Vagina (tissue), 2 donors: ENCODE results near the gene GP1BA. TPM values are rescaled to one million over a fixed set of nuclear protein-coding genes. Genes with fewer than 3 reads are reported as not detected.
"Not testable (repeated sequence)": the region's sequence is repeated elsewhere in the genome, so short reads cannot be mapped to it uniquely, and the experiment has no call there.

Experiments used
- DNase-seq, 2 donors: peaks; one replicate each; pipeline ENCODE4 v3.0.0-alpha.2; 2017; ENCODE audit errors: extremely low spot score in 2 of 2
- H3K27ac ChIP-seq: fragments of 200-600 bp; sonication (generic); one replicate; pipeline ENCODE4 v1.5.1; 2019
- H3K27me3 ChIP-seq: fragments of 200-600 bp; sonication (generic); one replicate; pipeline ENCODE4 v1.5.1; 2019
- H3K36me3 ChIP-seq, 2 donors: fragments of 200-600 bp; sonication (generic); one replicate each; pipeline ENCODE4 v1.5.1; 2017 to 2019
- H3K4me1 ChIP-seq: fragments of 200-600 bp; sonication (generic); one replicate; pipeline ENCODE4 v1.5.1; 2019
- H3K4me3 ChIP-seq, 2 donors: fragments of 200-600 bp; sonication (generic); 1 replicate in 1 of 2; 2 replicates in 1 of 2; pipeline ENCODE4 v1.5.1; 2016 to 2019
- H3K9me3 ChIP-seq: fragments of 200-600 bp; sonication (generic); one replicate; pipeline ENCODE4 v1.5.1; 2019
- CTCF ChIP-seq, 3 experiments: fragments of 450-650 bp in 2 of 3; fragments of 200-600 bp in 1 of 3; sonication (generic) in 1 of 3; IDR thresholded peaks; one replicate each; pipeline ENCODE4 v1.5.1; 2017 to 2019; ENCODE audit warnings: antibody characterized with exemption in 3 of 3, mild to moderate bottlenecking in 2 of 3, moderate library complexity in 2 of 3
- POLR2A ChIP-seq, 2 donors: fragments of 450-650 bp; IDR thresholded peaks; one replicate each; pipeline ENCODE4 v1.6.1; 2017; ENCODE audit warnings: antibody characterized with exemption in 2 of 2, mild to moderate bottlenecking in 2 of 2, moderate library complexity in 2 of 2
- POLR2AphosphoS5 ChIP-seq, 2 donors: sonication (generic); formaldehyde crosslinking; IDR thresholded peaks; one replicate each; pipeline ENCODE4 v1.9.0; 2017; ENCODE audit warnings: antibody characterized with exemption in 2 of 2, mild to moderate bottlenecking in 2 of 2, low read depth in 1 of 2; ENCODE audit not compliant: insufficient read depth in 1 of 2
- intact Hi-C: fragments of 100-400 bp; cut with DNase I; formaldehyde crosslinking; loops from one replicate; pipeline ENCODE4 v1.15.1; 2023
- total RNA-seq: library from RNA; depleted of rRNA; stranded (reverse); fragments of >200 nt; gene quantifications from one replicate; pipeline ENCODE4 v1.2.3, GENCODE V29; 2016

The GP1BA gene
- total RNA-seq, 1 donor from 2014 or later: not detected

GRCh38 chr17:4920351-4921048 is 11.6 kb upstream of the GP1BA start:
- TF ChIP-seq CTCF (IDR thresholded peaks at IDR 0.05) (no peak), POLR2AphosphoS5 (IDR thresholded peaks at IDR 0.05; ENCODE audit: insufficient read depth in 1 of 2, low read depth in 1 of 2) (no peak), POLR2A (IDR thresholded peaks at IDR 0.05) (no peak)
- intact Hi-C loops: no loop called here
- Histone ChIP-seq H3K27me3 (no peaks in the 10 kb centered on the region), H3K36me3 (no peaks in the 10 kb centered on the region), H3K4me1 (no peaks in the 10 kb centered on the region), H3K9me3 (no peaks in the 10 kb centered on the region), H3K27ac (no peak overlapping the region), H3K4me3 (no peak overlapping the region)
- DNase-seq: no peak

GRCh38 chr17:4921320-4921719 is 10.8 kb upstream of the GP1BA start:
- intact Hi-C loops: no loop called here
- H3K36me3 ChIP-seq: no peaks in the 10 kb centered on the region
- no peak overlapping the region for H3K27ac ChIP-seq
- TF ChIP-seq POLR2AphosphoS5 (IDR thresholded peaks at IDR 0.05; ENCODE audit: insufficient read depth in 1 of 2, low read depth in 1 of 2) (no peak), CTCF (IDR thresholded peaks at IDR 0.05) (no peak), POLR2A (IDR thresholded peaks at IDR 0.05) (no peak)
- H3K4me3 ChIP-seq: no peak overlapping the region
- no peaks in the 10 kb centered on the region for H3K4me1 ChIP-seq
- H3K9me3 ChIP-seq: no peaks in the 10 kb centered on the region
- no peak for DNase-seq
- no peaks in the 10 kb centered on the region for H3K27me3 ChIP-seq

- DNase-seq, H3K9me3 ChIP-seq, H3K27ac ChIP-seq, H3K27me3 ChIP-seq, H3K4me3 ChIP-seq, H3K36me3 ChIP-seq, H3K4me1 ChIP-seq, intact Hi-C loops: not testable (repeated sequence)
Observed at GRCh38 chr17:4926577-4927335, 5.3 kb upstream of the GP1BA start.

GRCh38 chr17:4928881-4929280 is 3.2 kb upstream of the GP1BA start:
- Histone ChIP-seq H3K4me1 (peaks cover 2% of the 10 kb centered on the region), H3K27me3 (no peaks in the 10 kb centered on the region), H3K4me3 (no peak overlapping the region), H3K9me3 (no peaks in the 10 kb centered on the region), H3K27ac (no peak overlapping the region), H3K36me3 (no peaks in the 10 kb centered on the region)
- no peak for TF ChIP-seq POLR2A (IDR thresholded peaks at IDR 0.05)
- intact Hi-C loops: no loop called here
- no peak for DNase-seq

- Histone ChIP-seq H3K4me3 (no peak overlapping the region), H3K27ac (no peak overlapping the region), H3K4me1 (peaks cover 10% of the 10 kb centered on the region), H3K27me3 (no peaks in the 10 kb centered on the region), H3K36me3 (peaks cover 0 to 14% of the 10 kb centered on the region in 2 donors), H3K9me3 (no peaks in the 10 kb centered on the region)
- intact Hi-C loops: no loop called here
- TF ChIP-seq POLR2A (IDR thresholded peaks at IDR 0.05) (no peak), POLR2AphosphoS5 (IDR thresholded peaks at IDR 0.05; ENCODE audit: insufficient read depth in 1 of 2, low read depth in 1 of 2) (no peak), CTCF (IDR thresholded peaks at IDR 0.05) (no peak)
- DNase-seq: no peak
Observed at GRCh38 chr17:4932756-4933155, 679 bp downstream of the GP1BA start.

- Histone ChIP-seq H3K36me3 (peaks cover 0 to 20% of the 10 kb centered on the region in 2 donors), H3K27me3 (no peaks in the 10 kb centered on the region), H3K4me1 (peaks cover 19% of the 10 kb centered on the region), H3K4me3 (no peak overlapping the region), H3K27ac (no peak overlapping the region), H3K9me3 (no peaks in the 10 kb centered on the region)
- no peak for TF ChIP-seq POLR2A (IDR thresholded peaks at IDR 0.05)
- TF ChIP-seq POLR2AphosphoS5 (IDR thresholded peaks at IDR 0.05; ENCODE audit: insufficient read depth in 1 of 2, low read depth in 1 of 2): no peak
- TF ChIP-seq CTCF (IDR thresholded peaks at IDR 0.05): no peak
- intact Hi-C loops: no loop called here
- DNase-seq: no peak
Observed at GRCh38 chr17:4933646-4934045, 1.6 kb downstream of the GP1BA start.
